NOMO-1 (cell line): ENCODE data around the gene NBEAL2.
"Not testable (repeated sequence)": the region's sequence is repeated elsewhere in the genome, so short reads cannot be mapped to it uniquely, and the experiment has no call there.

Experiments
- DNase-seq, 2 experiments: peaks; one replicate each; lab custom pipeline; 2025; ENCODE audit not compliant: unreplicated experiment in 2 of 2; lab: John Stamatoyannopoulos, UW

NBEAL2 gene

DNA sequence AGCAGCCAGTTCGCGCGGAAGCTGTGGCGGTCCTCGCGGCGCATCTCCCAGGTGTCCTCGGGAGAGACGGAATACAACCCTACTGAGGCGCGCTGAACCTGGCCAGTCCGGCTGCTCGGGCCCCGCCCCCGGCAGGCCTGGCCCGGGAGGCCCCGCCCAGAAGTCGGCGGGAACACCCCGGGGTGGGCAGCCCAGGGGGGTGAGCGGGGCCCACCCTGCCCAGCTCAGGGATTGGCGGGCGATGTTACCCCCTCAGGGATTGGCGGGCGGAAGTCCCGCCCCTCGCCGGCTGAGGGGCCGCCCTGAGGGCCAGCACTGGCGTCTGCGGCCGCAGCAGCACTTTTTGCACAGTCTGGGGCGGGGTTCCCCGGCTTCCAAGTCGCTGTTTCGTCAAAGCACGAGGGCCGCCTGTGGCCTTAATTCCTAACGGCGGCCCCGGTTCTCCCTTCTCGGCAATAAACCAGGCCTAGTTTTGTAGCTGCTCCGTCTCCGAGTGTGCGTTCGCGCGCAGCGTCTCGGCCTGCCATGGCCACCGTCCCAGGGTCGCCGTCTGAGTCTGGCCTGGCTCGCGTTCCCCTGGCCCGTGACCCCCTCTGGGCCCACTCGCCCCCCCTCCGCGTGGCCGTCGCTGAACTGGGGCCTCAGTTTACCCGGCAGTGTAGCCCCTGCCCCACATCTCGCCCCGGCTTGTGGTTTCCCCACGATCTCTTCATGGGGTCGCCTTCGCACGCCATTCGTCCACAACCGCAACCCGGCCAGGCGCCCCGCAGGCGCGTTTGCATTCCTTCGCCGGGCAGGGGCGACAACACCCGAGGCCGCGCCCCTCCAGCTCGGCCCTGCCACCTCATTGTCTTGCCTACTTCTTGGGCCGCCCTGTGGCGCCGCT lies 30.0 kb downstream of the NBEAL2 start:
- DNase-seq, result no peak

DNA sequence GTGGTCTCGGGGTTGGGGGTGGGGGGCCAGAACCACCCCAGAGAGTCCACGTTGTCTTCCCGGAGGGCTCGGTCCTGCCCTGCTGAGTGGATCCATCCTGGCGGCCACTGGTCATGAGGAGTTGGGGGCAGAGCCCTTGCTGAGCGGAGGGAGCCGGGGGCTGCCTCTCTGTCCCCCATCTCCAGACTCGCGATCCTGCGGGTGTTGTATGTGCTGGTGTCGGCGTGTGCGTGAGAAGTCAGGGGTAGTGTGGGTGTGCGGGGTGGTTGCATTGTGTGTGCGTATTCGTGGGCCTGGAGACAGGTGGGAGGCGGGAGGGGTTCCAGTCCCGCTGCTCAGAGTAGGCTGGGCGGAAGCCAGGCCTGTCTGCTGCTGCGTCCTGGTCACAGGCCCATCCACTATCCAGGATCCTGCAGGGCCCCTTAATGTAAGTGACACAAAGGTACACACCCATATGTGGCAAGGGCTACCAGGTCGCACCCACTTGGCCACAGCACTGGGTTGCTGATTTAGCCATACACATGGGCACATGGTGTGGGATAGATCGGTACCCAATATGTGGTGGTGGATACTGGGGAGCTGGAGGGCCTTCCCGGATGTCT lies 30.7 kb downstream of the NBEAL2 start:
- no peak for DNase-seq

DNA sequence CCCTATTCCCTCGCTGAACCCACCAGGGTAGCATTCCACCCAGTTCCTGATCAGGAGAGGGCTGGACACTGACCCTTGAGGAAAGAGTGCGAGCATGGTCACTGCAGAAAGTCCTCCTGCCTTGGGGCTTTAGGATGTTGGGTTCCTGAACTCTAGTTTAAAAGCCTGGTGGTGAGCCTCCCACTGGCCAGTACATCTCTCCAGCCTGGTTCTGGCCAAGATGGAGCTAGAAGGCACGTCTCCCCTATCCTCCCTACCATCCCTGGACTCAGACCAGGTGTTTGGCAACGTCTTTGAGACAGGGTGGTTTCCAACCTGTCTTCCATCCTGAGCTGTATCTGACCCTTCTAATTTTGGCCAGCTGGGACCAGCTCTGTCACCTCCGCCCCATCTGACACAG lies 31.4 kb downstream of the NBEAL2 start:
- no peak for DNase-seq

DNA sequence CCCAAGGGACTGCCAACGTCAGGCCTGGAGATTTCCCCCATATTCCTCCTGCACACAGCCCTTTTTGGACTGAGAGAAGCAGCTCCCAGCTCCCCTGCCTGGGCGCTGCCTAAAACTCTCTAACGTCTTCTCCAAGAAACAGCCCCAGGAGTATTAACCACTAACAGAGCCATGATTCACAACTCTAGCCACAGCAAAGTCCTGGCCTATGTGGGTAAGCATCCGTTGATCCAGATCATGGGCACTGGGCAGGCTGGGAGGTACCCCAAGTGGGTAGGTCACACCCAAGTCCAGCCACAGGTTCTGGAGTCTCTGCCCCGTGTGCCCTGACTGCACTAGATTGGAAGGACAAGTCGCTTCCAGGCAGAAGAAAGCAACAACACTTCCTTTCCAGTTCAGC lies 31.9 kb downstream of the NBEAL2 start:
- no peak for DNase-seq

DNA sequence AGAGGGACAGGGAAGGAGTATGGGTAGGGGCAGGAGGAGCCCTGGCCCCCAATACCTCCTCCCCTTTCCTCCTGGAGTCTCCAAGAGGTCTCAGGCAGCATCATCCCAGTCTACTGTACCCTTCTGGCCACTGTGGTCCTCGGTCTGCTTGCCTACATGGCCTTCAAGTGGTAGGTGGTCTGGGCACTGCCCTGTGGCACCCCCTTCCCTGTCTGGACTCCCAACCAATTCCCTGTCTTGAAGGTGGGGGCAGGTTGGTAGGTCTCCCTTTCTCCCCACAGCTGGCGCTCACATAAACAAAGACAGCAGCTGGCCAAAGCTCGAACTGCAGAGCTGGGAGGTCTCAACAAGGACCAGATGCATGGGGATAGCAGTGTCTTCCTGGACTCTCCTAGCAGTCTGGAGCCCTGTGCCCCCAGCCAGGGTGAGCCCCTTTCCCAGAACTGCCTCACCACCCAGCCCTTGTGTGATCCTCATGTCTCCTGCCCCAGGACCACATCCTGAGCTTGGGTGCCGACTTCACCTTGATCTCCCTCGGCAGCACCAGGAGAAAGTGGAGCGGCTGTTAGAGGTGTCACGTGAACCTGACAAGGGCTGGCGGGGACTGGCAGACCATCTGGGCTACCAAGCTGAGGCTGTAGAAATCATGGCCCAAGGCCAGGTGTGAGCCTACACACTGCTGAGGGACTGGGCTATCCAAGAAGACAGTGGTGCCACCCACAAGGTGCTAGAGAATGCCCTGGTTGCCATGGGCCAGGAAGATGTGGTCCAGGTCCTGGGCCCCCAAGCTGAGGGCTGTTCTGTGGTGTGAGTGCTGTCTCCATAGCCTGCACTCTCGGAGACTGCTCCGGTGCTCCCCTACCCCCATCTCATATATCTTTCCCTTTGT lies 33.1 kb downstream of the NBEAL2 start:
- no peak for DNase-seq

DNA sequence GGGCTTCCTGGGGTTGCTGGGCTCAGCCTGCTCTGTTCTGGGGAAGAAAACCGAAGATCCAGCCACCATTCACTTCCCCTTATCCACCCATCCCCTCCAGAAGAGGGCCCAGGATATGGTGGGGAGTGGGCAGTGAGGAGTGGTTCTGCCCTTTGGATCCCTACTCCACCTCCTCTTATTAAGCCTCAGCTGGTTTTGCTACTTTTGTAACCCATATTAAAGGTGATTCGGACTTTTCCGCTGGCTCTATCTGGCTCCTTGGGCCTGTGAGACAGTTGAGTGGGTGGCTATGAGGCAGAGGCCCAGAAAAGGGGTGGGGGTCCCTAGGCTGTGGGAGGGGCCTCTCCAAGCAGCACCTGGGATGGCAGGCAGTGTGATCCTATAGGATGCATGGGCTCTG lies 33.8 kb downstream of the NBEAL2 start:
- DNase-seq, result no peak

DNA sequence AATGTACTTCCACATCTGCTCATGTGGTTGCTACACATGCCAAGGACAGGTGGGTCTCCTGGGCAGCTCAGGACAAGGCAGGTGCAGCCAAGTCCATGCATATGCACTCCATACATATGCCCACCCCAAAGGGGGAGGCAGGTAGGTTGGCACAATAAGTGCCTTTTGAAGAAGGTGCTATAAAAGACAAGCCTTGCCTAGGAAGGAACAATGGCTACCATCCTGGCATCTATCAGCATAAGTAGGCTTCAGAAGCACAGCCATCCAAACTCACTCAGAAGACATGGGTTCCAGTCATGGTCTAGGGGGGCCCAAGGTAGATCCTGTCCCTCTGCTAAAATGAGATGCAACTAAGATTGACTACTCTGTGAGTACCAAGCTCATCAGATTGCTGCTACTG lies 34.6 kb downstream of the NBEAL2 start:
- DNase-seq, result no peak

DNA sequence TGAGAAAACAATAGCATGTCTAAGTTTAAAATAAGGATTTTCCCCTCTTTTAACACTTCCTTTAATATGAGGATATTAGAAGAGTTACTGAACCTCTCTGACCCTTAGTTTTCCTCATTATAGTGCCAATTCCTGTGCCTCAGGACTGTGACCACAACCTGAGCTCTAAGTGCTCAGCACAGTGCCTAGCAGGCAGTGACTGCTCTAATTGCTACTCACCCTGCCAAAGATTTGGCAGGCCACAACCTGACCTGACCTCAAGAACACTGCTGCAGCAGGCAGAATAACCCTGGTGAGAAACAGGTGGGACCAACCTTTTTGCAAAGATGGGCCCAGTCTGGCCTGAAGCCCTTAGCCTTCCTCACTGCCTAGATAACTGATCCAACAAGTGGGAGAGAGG lies 35.7 kb downstream of the NBEAL2 start:
- DNase-seq, result no peak

DNA sequence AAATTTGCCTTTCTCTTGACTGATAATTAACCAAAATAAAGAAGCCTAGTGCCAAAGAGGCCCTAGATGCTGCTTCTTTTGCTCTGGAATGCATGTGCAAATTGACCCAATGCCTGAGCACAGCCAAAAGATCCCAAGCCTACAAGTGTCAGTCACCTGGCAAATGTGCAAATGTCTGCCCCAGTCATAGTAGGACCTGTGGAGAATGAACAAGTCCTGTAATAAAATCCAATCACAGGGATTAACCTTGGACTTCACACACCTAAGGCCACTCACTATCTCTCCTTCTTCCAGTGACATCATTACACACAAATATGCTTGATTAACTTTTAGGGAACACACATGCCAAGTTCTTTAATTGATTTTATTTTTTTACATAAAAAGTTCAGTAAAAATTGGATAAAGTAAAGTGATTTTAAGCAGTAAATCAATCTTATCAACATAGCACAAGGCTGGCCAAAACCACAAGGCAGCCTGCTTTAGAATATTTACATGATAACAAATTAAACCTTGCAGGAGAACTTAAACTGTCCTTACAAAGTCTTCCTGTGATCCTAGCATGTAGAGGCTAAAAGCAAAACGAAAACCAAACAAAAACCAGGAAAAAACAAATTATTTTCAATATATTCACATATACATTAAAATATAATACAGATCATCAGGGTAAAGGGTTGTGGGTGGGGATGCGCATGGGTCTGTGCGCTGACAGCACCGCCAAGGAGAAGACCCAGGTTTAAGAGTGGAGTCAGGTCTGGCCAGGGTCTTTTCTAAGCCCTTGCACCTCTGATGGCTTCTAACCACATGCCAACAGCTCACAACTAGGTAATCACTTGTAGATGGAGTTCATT lies 36.8 kb downstream of the NBEAL2 start:
- DNase-seq, result no peak

DNA sequence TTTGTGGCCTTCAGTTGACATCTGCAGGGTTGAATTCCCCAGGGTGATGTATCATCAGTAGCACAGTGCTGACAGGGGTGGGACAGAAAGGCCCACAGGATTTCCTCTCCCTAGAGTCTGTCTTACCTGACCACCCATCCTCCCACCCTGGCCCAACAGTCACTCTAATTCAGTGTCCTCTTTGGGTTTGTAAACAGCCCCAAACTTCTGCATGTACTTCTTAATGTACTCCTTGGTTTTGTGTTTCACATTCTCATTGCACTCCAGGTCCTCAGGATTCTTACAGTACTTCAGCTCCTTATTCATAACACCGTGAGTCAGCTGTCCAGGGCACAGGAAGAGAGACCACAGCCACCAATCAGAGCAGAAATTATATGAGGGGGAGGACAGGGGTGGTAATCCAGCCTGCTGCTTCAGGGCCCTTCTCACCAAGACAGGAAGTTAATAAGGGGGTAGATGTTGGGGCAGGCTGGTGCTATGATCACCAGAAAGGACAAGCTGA lies 37.5 kb downstream of the NBEAL2 start:
- DNase-seq, result peak in 1 of 2 experiments; percentile 1

DNA sequence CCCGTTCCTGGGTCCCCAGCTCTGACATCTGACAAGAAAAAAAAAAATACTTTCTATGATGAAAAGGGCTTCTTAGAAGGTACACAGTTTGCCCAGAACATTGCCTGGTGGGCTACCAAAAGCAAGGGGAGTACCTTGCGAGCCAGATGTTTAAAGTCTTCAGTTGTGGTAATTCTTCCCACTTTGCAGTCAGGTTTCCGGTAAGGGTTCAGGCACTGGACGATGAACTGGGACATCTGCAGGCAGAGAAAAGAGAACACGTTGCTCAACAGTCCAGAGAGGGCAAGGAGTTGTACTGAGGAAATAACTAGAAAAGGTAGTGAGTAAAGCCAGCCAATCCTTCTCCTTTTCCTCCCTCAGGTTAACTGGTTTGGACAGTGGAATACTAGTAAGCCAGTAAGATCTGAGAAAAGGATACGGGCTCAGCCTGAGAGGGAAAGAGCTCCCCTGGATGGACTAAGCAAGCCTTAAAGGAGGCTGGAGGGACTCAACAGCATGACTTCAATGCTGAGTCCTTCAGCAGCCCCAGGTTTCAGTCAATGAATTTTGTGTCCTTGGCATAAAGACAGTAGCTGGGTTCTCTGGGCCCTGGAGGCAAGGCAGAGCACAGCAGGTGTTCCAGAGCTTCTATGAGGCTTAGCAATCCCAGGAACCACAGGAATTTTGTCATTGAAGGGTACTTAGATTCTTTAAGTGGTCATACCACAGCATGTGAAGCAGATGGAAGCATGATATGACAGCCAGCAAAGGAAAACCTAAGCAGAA lies 38.2 kb downstream of the NBEAL2 start:
- DNase-seq, result no peak

DNA sequence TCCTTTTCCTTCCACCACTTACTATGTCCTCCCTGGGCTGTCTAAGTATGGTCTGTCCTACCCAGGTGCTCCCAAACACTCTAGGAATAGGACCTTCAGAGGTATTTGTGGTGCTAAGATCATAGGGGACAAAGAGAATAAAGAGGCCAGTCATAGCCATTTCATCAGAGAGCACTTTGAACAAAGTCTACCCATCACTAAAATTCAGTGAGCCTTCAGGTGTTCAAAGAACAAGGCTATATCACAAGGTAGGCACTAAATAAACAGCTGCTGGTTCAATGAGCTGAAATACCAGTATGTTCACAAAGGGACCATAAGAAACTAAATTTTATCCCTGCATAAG lies 38.8 kb downstream of the NBEAL2 start:
- no peak for DNase-seq

DNA sequence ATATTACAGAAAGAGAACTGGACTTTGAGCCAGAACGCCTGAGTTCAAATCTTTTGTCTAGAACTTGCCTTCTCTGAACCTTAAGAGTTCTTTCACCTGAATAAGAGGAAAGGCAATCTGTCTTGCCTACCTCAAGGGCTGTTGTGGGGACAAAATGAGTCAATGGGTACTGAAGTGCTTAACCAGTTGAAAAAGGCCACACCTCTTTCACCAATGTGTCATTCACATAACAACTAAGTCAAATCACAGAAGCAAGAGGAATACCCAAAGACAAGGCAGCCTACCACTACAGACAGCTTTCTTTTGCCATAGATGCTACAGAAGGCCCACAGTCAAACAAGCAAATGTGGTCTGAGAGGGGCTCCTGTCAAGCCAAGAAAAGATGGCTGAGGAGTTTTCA lies 39.7 kb downstream of the NBEAL2 start:
- DNase-seq, result no peak

DNA sequence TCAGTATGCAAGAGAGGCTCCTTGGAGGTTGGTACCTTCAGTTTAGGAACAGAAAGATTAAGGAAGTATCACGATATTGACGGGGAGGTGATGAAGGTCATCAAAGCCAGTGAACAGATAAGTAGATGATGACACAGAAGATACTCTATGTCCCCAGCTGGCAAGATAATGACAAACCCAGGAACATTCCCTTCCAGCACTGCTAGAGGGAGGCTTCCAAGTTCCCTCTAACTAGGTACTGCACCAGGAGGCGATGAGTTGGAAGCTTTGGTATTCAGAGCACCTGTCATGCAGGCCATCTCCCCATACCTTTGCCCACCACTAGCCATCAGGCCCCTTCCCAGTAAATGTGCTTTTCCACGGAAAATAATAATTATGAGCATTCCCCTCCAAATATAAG lies 40.8 kb downstream of the NBEAL2 start:
- DNase-seq, result no peak

DNA sequence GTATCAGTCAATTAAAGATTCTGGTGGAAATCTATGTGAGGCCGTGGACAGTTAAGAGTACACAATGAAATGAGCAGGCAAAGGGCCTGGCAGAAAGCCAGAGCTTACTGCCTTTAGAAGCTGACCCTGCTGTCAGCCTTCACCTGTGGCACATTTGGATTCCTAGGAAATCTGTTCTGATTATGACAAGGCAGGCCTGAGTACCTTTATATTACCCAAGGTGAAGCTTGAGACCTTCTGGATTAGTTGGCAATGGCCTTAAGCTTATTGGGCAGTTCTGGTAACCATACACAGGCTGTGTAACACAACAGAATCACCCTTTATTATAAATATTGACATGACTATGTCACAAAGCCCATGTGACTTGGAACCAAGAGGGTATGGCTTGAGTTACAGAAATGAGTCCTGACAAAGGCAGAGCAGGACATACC lies 43.2 kb downstream of the NBEAL2 start:
- no peak for DNase-seq

DNA sequence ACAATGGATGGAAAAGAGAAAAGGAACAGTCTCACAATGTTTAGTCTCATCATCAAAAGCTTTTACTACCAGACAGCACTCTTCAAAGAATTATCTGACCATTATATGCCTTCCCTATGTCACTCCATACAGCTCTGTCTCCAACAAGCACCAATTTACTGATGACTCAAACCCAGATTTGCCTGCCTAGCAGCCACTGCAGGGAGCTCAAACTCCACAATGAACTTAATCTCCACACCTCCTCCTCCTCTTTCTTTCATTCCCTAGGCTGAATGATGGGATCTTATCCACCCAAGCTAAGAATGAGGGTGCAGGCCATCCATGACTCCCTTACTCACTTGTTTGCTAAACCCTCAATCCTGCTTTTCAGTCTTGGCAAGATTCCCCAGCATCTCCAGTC lies 45.5 kb downstream of the NBEAL2 start:
- no peak for DNase-seq

DNA sequence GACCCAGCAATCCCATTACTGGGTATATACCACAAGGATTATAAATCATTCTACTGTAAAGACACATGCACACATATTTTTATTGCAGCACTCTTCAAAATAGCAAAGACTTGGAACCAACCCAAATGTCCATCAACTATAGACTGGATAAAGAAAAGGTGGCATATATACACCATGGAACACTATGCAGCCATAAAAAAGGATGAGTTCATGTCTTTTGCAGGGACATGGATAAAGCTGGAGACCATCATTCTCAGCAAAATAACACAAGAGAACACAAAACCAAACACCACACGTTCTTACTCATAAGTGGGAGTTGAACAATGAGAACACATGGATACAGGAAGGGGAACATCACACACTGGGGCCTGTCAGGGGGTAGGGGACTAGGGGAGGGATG lies 47.0 kb downstream of the NBEAL2 start:
- DNase-seq, result not testable (repeated sequence)

DNA sequence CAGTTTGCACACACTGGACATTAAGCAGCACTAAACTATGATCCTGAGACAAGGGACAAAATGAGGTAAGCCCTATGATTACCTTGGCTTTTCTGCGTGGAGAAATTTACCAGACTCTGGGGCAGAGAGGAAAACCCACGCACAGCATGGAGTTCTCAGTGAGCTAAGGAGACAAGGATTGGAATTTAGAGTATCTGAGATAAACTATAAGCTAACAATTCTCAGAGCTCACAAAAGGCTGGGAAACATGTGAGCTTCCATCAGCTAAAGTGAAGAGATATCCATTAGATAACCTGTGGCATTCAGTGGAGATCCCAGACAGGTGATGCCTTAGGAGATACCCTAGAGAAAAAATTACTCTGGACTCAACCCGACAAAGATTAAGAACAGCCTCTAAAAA lies 48.7 kb downstream of the NBEAL2 start:
- no peak for DNase-seq

DNA sequence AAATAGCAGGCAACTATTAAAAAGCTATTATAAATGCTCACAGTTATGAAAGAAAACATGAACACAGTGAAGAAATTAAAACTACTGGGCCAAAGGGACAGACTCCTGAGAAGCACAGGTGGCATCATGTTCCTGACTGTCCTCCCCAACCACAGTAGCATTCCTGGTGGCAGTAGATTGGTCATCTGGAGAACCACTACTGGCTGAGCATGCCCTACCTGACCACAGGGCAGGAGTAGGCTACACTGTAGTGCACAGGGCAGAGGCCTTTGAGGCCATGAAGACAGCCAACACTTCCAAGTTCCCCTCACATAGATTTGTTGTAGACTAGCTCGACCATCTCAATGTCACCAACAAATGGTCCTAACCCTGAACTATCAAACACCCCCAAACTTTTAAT lies 49.2 kb downstream of the NBEAL2 start:
- no peak for DNase-seq

DNA sequence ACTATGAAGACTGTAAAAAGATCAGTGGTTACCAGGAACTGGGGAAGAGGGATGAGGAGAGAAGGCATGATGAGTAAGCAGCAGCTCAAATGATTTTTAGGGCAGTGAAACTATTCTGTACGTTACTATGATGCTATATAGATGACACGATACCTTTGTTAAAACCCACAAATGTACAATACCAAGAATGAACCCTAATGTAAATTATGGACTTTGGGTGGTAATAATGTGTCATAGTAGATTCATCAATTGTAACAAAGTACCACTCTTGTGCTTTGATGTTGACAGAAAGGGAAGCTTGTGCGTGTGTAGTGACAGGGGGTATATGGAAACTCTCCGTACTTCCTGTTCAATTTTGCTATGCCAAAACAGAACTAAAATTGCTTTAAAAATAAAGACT lies 51.6 kb downstream of the NBEAL2 start:
- not testable (repeated sequence) for DNase-seq
